GM23248 (cell line): ENCODE data around the gene RALA. TPM values are rescaled to one million over a fixed set of nuclear protein-coding genes. Genes with fewer than 3 reads are reported as not detected.
"Not testable (repeated sequence)": the region's sequence is repeated elsewhere in the genome, so short reads cannot be mapped to it uniquely, and the experiment has no call there.

ENCODE experiments used
- DNase-seq: peaks from one replicate; pipeline ENCODE4 v3.0.0-alpha.2; 2015
- H2AFZ ChIP-seq: fragments of 200-600 bp; sonication (generic); 2 replicates; pipeline ENCODE4 v1.6.1; 2016; ENCODE audit warnings: antibody characterized with exemption
- H3F3A ChIP-seq: fragments of 200-600 bp; sonication (generic); 2 replicates; pipeline ENCODE4 v1.6.1; 2016; ENCODE audit warnings: mild to moderate bottlenecking, antibody characterized with exemption, mixed run types; ENCODE audit not compliant: insufficient read depth
- H3K27ac ChIP-seq: fragments of 200-600 bp; sonication (generic); 2 replicates; pipeline ENCODE4 v1.5.1; 2016; ENCODE audit warnings: mild to moderate bottlenecking
- H3K27me3 ChIP-seq: fragments of 200-600 bp; sonication (generic); replicated peaks from 2 replicates; pipeline ENCODE4 v1.6.1; 2016; ENCODE audit warnings: mild to moderate bottlenecking; ENCODE audit not compliant: insufficient read depth
- H3K36me3 ChIP-seq: fragments of 200-600 bp; sonication (generic); 2 replicates; pipeline ENCODE4 v1.6.1; 2016; ENCODE audit warnings: low read depth, mild to moderate bottlenecking
- H3K4me1 ChIP-seq: fragments of 200-600 bp; sonication (generic); 2 replicates; pipeline ENCODE4 v1.6.1; 2016; ENCODE audit warnings: mild to moderate bottlenecking; ENCODE audit not compliant: insufficient read depth
- H3K4me2 ChIP-seq: fragments of 200-600 bp; sonication (generic); one replicate; pipeline ENCODE4 v1.6.1; 2016; ENCODE audit warnings: mild to moderate bottlenecking; ENCODE audit not compliant: unreplicated experiment
- H3K4me3 ChIP-seq: fragments of 200-600 bp; sonication (generic); 2 replicates; pipeline ENCODE4 v1.5.1; 2016; ENCODE audit warnings: mild to moderate bottlenecking
- H3K79me2 ChIP-seq: fragments of 200-600 bp; sonication (generic); 2 replicates; pipeline ENCODE4 v1.6.1; 2016; ENCODE audit warnings: mild to moderate bottlenecking; ENCODE audit not compliant: insufficient read depth
- H3K9ac ChIP-seq: fragments of 200-600 bp; sonication (generic); 2 replicates; pipeline ENCODE4 v1.6.1; 2016; ENCODE audit warnings: mild to moderate bottlenecking
- H3K9me2 ChIP-seq: fragments of 200-600 bp; sonication (generic); 2 replicates; pipeline ENCODE4 v1.6.1; 2016; ENCODE audit warnings: mixed run types, mild to moderate bottlenecking, moderate library complexity; ENCODE audit not compliant: insufficient read depth
- H3K9me3 ChIP-seq: fragments of 200-600 bp; sonication (generic); one replicate; pipeline ENCODE4 v1.6.1; 2017; ENCODE audit warnings: low read depth
- H4K20me1 ChIP-seq: fragments of 200-600 bp; sonication (generic); 2 replicates; pipeline ENCODE4 v1.6.0; 2016; ENCODE audit not compliant: insufficient read depth
- EZH2 ChIP-seq: fragments of 200-600 bp; sonication (generic); IDR thresholded peaks from 2 replicates; pipeline ENCODE4 v1.6.1; 2018; ENCODE audit warnings: antibody characterized with exemption, mild to moderate bottlenecking; ENCODE audit not compliant: insufficient read depth, poor library complexity, severe bottlenecking
- EZH2phosphoT487 ChIP-seq: fragments of 200-600 bp; sonication (generic); IDR thresholded peaks from 2 replicates; pipeline ENCODE4 v1.6.1; 2018; ENCODE audit warnings: antibody characterized with exemption, moderate library complexity, mild to moderate bottlenecking, low read depth; ENCODE audit not compliant: insufficient read depth
- WGBS, 2 experiments: methylation state at CpG; one replicate each; pipeline ENCODE4 v1.1.6; 2015 to 2017; ENCODE audit warnings: low lambda C conversion rate in 2 of 2, low coverage in 1 of 2; ENCODE audit errors: missing lambda C conversion rate in 2 of 2; 5-methylcytosine and 5-hydroxymethylcytosine counted together
- in situ Hi-C: fragments of 300-500 bp; cut with MboI; formaldehyde crosslinking; loops from 2 replicates; pipeline ENCODE4 v1.15.0; 2020
- polyA plus RNA-seq: library from polyadenylated mRNA; unstranded; fragments of >200 nt; fragmentation: Nextera tagmentation; extraction: Ambion mirVana; gene quantifications from 2 replicates; pipeline ENCODE4 v1.2.1, GENCODE V29; 2016
- total RNA-seq: library from RNA; depleted of rRNA; stranded (reverse); fragments of >200 nt; shearing (Covaris generic); gene quantifications from 2 replicates; pipeline ENCODE4 v1.2.3, GENCODE V29; 2014

Gene RALA
- total and polyA plus RNA-seq, 2 experiments from 2014 or later, result 21.7 to 82.8 TPM

- peaks cover 13% of the 10 kb centered on the region for H4K20me1 ChIP-seq
- no peaks in the 10 kb centered on the region for H3K36me3 ChIP-seq
- H3K4me2 ChIP-seq, result peak overlapping the region; percentile 84
- peak overlapping the region; percentile 17; the same call in 1 of the 2 replicates for H3K9ac ChIP-seq
- peaks cover 99% of the 10 kb centered on the region for H3K79me2 ChIP-seq
- peaks cover 60% of the 10 kb centered on the region for H3F3A ChIP-seq
- H3K27ac ChIP-seq, result peak overlapping the region; percentile 61
- DNase-seq, result peak; percentile 75
- 32 to 33% methylated on average over 2 of the region's 2 CpGs for WGBS, 2 experiments
- H3K9me2 ChIP-seq, result no peaks in the 10 kb centered on the region
- H2AFZ ChIP-seq, result no peak overlapping the region
- in situ Hi-C loops, result no loop called here
- 0 out of 2 replicates have a peak overlapping the region, but pooled peaks have one; percentile 15 for H3K4me3 ChIP-seq
- peaks cover 41% of the 10 kb centered on the region for H3K4me1 ChIP-seq
- no peak for TF ChIP-seq EZH2
- TF ChIP-seq EZH2phosphoT487, result no peak
- H3K9me3 ChIP-seq, result no peaks in the 10 kb centered on the region
- H3K27me3 ChIP-seq, result no peaks in the 10 kb centered on the region
Observed at GRCh38 chr7:39683216-39683845, 60.0 kb downstream of the RALA start.

- H3K9ac ChIP-seq, result peak overlapping the region; percentile 16
- WGBS, 2 experiments, result 64 to 71% methylated on average over 3 of the region's 3 CpGs
- peaks cover 65% of the 10 kb centered on the region for H3F3A ChIP-seq
Observed at GRCh38 chr7:39686261-39686924, 63.0 kb downstream of the RALA start.

GRCh38 chr7:39688611-39689480 lies 65.5 kb downstream of the RALA start:
- no peak overlapping the region for H3K4me3 ChIP-seq
- H3K36me3 ChIP-seq, result peaks cover 21% of the 10 kb centered on the region; the same call in 1 of the 2 replicates
- no peaks in the 10 kb centered on the region for H3K27me3 ChIP-seq
- no peaks in the 10 kb centered on the region for H3K9me3 ChIP-seq
- TF ChIP-seq EZH2phosphoT487 (no peak), EZH2 (no peak)
- peaks cover 4% of the 10 kb centered on the region; the same call in 1 of the 2 replicates for H4K20me1 ChIP-seq
- no peak overlapping the region for H2AFZ ChIP-seq
- H3K9ac ChIP-seq, result no peak overlapping the region
- peak; percentile 63 for DNase-seq
- WGBS, 2 experiments, result 91 to 96% methylated on average over 9 of the region's 9 CpGs
- no peaks in the 10 kb centered on the region for H3K9me2 ChIP-seq
- H3K4me2 ChIP-seq, result peak overlapping the region; percentile 27
- H3K27ac ChIP-seq, result peak overlapping the region; percentile 19
- peaks cover 68% of the 10 kb centered on the region for H3F3A ChIP-seq
- peaks cover 89% of the 10 kb centered on the region for H3K79me2 ChIP-seq
- in situ Hi-C loops, result no loop called here
- peaks cover 68% of the 10 kb centered on the region for H3K4me1 ChIP-seq

More at GRCh38 chr7:39686261-39686924, 63.0 kb downstream of the RALA start:
- Histone ChIP-seq H3K79me2 (peaks cover 96% of the 10 kb centered on the region), H3K4me1 (peaks cover 67% of the 10 kb centered on the region), H3K36me3 (peaks cover 14% of the 10 kb centered on the region; the same call in 1 of the 2 replicates), H3K4me3 (0 out of 2 replicates have a peak overlapping the region, but pooled peaks have one; percentile 3), H3K4me2 (peak overlapping the region; percentile 1), H3K27me3 (no peaks in the 10 kb centered on the region), H4K20me1 (peaks cover 6% of the 10 kb centered on the region; the same call in 1 of the 2 replicates), H3K9me3 (no peaks in the 10 kb centered on the region), H3K27ac (peak overlapping the region; percentile 70), H3K9me2 (no peaks in the 10 kb centered on the region), H2AFZ (no peak overlapping the region)
- in situ Hi-C loops, result no loop called here
- TF ChIP-seq EZH2phosphoT487 (no peak), EZH2 (no peak)
- DNase-seq, result peak; percentile 69

GRCh38 chr7:39691821-39692220 lies 68.4 kb downstream of the RALA start:
- Histone ChIP-seq H3K9ac (peak overlapping the region; percentile 23; the same call in 1 of the 2 replicates), H3K4me3 (no peak overlapping the region), H3K27ac (peak overlapping the region; percentile 80), H3F3A (peaks cover 45% of the 10 kb centered on the region), H2AFZ (no peak overlapping the region), H4K20me1 (no peaks in the 10 kb centered on the region), H3K79me2 (peaks cover 89% of the 10 kb centered on the region), H3K9me2 (no peaks in the 10 kb centered on the region), H3K36me3 (peaks cover 40% of the 10 kb centered on the region), H3K27me3 (no peaks in the 10 kb centered on the region), H3K4me2 (peak overlapping the region; percentile 9), H3K9me3 (no peaks in the 10 kb centered on the region), H3K4me1 (peaks cover 49% of the 10 kb centered on the region)
- peak; percentile 82 for DNase-seq
- TF ChIP-seq EZH2, result no peak
- TF ChIP-seq EZH2phosphoT487, result no peak
- in situ Hi-C loops, result no loop called here
- 6 to 16% methylated on average over 2 of the region's 2 CpGs for WGBS, 2 experiments

- Histone ChIP-seq H3F3A (peaks cover 35% of the 10 kb centered on the region), H3K36me3 (peaks cover 52% of the 10 kb centered on the region), H3K4me1 (peaks cover 47% of the 10 kb centered on the region), H3K79me2 (peaks cover 86% of the 10 kb centered on the region)
- H3K4me3 ChIP-seq, DNase-seq, H3K4me2 ChIP-seq, in situ Hi-C loops, H3K9me3 ChIP-seq, H2AFZ ChIP-seq, H3K9ac ChIP-seq, H3K27me3 ChIP-seq, H4K20me1 ChIP-seq, H3K9me2 ChIP-seq, H3K27ac ChIP-seq: not testable (repeated sequence)
- 59 to 73% methylated on average over 3 to 4 of the region's 4 CpGs for WGBS, 2 experiments
Observed at GRCh38 chr7:39693086-39693485, 69.7 kb downstream of the RALA start.
